ENCODE data around the gene GGT1. TPM values are rescaled to one million over a fixed set of nuclear protein-coding genes. Genes with fewer than 3 reads are reported as not detected.

GGT1 gene
- total RNA-seq, 1 donor from 2014 or later, result 131 TPM

GRCh38 chr22:24585461-24585860 is 17.5 kb upstream of the GGT1 start:
- no peaks in the 10 kb centered on the region for H3K4me1 ChIP-seq
- DNase-seq, result no peak
- no peaks in the 10 kb centered on the region for H3K27me3 ChIP-seq
- H3K4me3 ChIP-seq, result no peak overlapping the region
- no peaks in the 10 kb centered on the region for H3K9me3 ChIP-seq
- no peak overlapping the region for H3K27ac ChIP-seq
- H3K36me3 ChIP-seq, result no peaks in the 10 kb centered on the region
- TF ChIP-seq CTCF (IDR thresholded peaks at IDR 0.05), result no peak
- intact Hi-C loops (cut with DNase I), result no loop called here
- ATAC-seq, result no peak

- no peak overlapping the region for H3K4me3 ChIP-seq
- DNase-seq (no peak), ATAC-seq (no peak)
- H3K4me1 ChIP-seq, result no peaks in the 10 kb centered on the region
- H3K36me3 ChIP-seq, result no peaks in the 10 kb centered on the region
- no peaks in the 10 kb centered on the region for H3K9me3 ChIP-seq
- intact Hi-C loops (cut with DNase I), result no loop called here
- no peak for TF ChIP-seq CTCF (IDR thresholded peaks at IDR 0.05)
- no peaks in the 10 kb centered on the region for H3K27me3 ChIP-seq
- no peak overlapping the region for H3K27ac ChIP-seq
Measured at GRCh38 chr22:24585927-24586546, 17.0 kb upstream of the GGT1 start.

- no peak overlapping the region for H3K27ac ChIP-seq
- DNase-seq, result no peak
- intact Hi-C loops (cut with DNase I), result no loop called here
- H3K27me3 ChIP-seq, result no peaks in the 10 kb centered on the region
- ATAC-seq, result no peak
- H3K9me3 ChIP-seq, result no peaks in the 10 kb centered on the region
- TF ChIP-seq CTCF (IDR thresholded peaks at IDR 0.05), result no peak
- no peak overlapping the region for H3K4me3 ChIP-seq
- H3K36me3 ChIP-seq, result no peaks in the 10 kb centered on the region
- no peaks in the 10 kb centered on the region for H3K4me1 ChIP-seq
Measured at GRCh38 chr22:24587251-24587650, 15.7 kb upstream of the GGT1 start.

GRCh38 chr22:24587948-24588347 is 15.0 kb upstream of the GGT1 start:
- no peak for TF ChIP-seq CTCF (IDR thresholded peaks at IDR 0.05)
- H3K36me3 ChIP-seq, result no peaks in the 10 kb centered on the region
- ATAC-seq, result no peak
- H3K9me3 ChIP-seq, result no peaks in the 10 kb centered on the region
- H3K27ac ChIP-seq, result no peak overlapping the region
- H3K27me3 ChIP-seq, result no peaks in the 10 kb centered on the region
- intact Hi-C loops (cut with DNase I), result no loop called here
- H3K4me3 ChIP-seq, result no peak overlapping the region
- DNase-seq, result no peak
- H3K4me1 ChIP-seq, result no peaks in the 10 kb centered on the region

GRCh38 chr22:24588381-24588756 is 14.6 kb upstream of the GGT1 start:
- no peak overlapping the region for H3K4me3 ChIP-seq
- peaks cover 2% of the 10 kb centered on the region for H3K4me1 ChIP-seq
- no peaks in the 10 kb centered on the region for H3K9me3 ChIP-seq
- H3K36me3 ChIP-seq, result no peaks in the 10 kb centered on the region
- no peaks in the 10 kb centered on the region for H3K27me3 ChIP-seq
- ATAC-seq (no peak), DNase-seq (no peak)
- intact Hi-C loops (cut with DNase I), result no loop called here
- no peak overlapping the region for H3K27ac ChIP-seq
- no peak for TF ChIP-seq CTCF (IDR thresholded peaks at IDR 0.05)
